Measurements from ENCODE around the gene API5.

The API5 gene

GRCh38 chr11:43360361-43361032 is 48.7 kb downstream of the API5 start:
- DNase-seq, result no peak

DNA sequence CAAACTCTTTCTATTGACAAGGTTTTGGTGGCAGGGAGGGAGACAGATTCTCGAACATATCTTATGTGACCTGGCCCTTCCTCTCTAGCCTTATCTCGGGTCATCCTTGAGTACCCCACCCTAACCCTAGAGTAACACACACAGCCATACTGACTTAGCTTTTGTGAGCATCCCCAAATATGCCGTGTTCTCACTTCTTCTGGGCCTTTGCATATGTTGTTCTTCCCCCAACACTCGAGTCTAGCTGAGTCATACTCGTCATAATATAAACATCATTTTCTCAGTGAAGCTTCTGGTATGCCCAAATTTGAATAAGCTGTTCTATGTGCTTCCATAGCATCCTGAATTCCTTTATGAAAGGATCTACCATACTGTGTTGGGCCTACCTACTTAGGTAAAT is 54.9 kb downstream of the API5 start:
- no peak for DNase-seq

DNA sequence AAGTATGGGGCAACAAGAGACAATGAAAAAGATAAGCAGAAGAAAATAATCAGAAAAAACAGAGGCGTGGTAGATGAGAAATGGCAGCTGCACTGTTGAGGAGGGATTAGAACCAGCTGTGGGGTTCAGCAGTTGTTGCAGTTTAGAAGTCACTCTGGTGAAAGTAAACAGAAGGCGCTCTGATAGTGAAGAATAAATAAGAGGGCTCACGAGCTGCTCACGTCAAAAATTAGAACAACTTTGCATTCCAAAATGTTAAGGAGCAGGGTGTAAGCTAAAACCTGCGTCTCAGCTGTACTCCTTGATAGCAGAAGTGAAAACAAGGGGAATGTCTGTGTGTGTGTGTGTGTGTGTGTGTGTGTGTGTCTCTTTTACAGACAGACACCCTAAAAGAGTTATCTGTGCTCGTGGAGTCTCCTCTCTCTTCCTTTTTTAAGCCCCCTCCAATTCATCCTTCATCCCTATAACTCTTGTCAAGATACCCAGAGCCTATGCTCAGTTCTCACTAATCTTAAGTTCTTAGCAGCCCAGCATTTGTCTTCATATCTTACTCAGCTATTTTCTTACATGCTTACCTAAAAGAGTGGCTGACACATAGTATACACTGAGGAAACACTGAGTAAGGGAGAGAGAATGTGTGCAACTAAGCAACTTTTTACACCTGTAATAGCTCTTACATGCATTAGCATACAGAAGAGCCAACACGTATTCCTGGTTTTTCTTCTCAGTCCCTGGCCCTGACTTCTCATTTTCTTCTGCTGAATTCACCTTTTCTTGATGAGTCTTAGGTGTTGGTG is 55.8 kb downstream of the API5 start:
- DNase-seq, result no peak

DNA sequence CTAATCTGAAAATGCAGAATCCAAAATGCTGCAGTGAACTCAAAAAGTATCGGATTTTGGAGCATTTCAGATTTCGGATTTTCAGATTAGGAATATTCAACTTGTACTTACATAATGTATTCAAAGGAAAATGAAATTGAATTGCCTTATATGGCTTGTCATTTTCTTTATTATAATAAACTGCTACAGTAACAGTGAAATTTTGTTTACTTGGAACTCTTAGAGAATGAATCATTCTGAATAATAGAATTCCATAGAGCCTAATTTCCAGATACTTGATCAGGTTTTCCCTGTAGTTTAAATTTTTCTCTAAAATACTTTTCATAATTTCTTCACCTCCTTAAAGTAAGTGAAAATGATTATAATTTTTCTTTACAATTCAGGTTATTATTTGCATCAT is 64.3 kb downstream of the API5 start:
- no peak for DNase-seq

DNA sequence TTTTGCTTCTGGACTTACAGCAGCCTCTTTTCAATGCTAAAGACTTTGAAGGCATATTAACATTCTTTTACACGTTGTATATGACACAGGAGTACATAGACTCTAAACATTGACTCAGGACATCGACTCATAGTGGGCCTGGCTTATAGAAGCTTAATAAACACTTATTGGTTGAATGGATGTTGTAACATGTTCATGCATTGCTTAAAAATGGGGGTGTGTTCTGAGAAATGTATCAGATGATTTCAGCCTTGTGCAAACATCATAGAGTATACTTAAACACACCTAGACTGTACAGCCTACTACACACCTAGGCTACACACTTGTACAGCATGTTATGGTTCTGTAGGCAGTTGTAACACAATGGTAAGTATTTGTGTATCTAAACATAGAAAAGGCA is 64.8 kb downstream of the API5 start:
- DNase-seq, result no peak

DNA sequence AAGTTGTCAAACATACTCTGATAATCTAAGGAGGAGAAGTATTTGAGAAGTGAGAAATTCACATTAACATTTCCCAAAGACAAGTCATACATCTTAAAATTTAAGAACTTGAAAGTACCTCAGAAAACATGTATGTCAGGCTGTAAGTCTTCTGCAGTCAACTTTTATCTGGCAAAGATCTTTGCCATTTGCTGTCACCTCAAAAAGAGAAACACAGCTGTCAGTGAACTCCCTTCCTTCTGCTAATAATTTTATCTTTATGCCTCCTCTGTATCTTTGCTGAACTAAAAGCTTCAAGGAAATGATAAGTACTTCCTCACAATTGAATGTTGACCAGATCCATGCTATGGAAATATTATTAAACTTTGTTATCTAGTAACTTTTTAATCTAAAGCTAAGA is 65.6 kb downstream of the API5 start:
- DNase-seq, result no peak

DNA sequence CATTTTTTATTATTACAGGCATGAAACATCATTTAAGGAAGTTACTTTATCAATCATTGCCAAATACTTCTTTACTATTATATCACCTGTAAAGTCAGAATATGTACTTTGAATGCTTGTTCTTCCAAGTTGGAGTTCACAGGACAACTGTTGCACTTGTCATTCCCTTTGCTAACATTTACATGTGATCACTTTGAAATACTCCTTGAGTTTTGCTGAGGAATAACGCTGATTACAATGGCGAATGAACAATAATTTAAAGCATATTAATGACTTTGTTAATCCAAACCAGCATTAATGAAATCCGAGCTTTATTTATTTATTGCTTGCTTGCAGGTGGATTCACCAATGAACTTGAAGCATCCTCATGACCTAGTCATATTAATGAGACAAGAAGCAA is 67.1 kb downstream of the API5 start:
- DNase-seq, result no peak

DNA sequence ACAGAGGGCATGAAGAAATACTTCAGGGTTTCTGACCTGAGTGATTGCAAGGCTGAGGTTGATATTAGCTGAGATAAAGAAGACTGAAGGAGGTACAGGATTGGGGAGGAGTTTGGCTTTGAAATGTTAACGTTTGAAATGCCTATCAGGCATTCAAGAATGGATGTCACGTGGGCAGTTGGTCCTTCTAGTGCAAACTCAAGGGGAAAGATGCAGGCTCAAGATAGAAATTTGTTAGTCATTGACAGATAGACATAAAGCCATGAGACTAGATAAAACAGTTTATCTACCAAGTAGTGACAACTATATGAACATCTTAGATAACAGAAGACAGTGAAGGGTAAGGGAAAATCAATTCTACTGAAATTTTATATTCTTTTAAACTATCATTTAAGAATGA is 70.0 kb downstream of the API5 start:
- no peak for DNase-seq

DNA sequence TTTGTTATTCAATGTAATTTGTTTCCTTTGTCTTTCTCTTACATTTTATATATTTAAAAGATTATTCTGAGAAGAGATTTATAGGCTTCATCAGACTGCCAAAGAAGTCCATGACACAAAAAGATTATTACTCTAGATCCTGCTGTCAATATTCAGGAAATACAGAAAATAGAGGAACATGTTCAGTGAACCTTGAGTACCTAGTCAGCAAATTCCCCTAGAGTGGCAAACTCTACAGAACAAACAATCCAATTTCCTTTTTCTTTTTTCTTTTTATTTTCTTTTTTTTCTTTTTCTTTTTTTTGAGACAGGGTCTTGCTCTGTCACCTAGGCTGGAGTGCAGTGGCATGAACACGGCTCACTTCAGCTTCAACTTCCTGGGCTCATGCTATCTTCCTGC is 70.8 kb downstream of the API5 start:
- DNase-seq, result no peak

DNA sequence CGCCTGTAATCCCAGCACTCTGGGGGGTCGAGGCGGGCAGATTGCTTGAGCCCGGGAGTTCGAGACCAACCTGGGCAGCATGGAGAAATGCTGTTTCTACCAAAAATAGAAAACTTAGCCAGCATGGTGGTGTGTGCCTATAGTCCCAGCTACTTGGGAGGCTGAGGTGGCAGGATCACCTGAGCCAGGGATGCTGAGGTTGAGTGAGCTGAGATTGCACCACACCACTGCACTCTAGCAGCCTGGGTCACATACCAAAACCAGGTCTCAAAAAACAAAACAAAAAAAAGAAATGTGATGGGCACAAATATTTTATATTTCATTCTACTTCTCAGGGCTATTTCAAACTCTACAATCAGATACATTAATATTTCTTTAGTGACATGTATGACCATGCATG is 72.6 kb downstream of the API5 start:
- no peak for DNase-seq

DNA sequence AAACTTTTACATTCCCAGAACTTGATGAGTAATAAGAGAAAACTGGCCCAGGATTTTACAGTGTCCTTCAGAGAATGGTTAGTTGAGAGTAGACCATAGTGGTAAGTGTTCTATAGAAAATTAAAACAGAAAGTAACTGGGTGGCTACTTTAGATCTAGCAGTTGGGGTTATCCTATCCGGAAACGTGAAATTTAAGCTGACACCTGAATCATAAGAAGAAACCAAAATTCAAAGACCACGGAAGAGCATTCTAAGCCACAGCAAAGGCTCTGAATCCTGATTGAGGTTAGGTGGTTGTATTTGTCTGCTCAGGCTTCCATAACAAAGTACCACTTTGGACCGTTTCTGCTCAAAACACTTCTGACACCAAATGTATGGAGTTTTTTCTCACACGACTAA is 80.9 kb downstream of the API5 start:
- no peak for DNase-seq

GRCh38 chr11:43393765-43394355 is 82.1 kb downstream of the API5 start:
- no peak for DNase-seq
